NCI-H345 treated with DMSO at 0.1 percent for 48 hours (cell line): ENCODE measurements around the gene MCCC1.
A peak's percentile ranks its signal among the peaks of the same experiment; 100 is the strongest.
"Not testable (repeated sequence)": the region's sequence is repeated elsewhere in the genome, so short reads cannot be mapped to it uniquely, and the experiment has no call there.

Experiments
- DNase-seq: peaks from one replicate; lab custom pipeline; 2025; ENCODE audit not compliant: unreplicated experiment; lab: John Stamatoyannopoulos, UW

The MCCC1 gene

DNA sequence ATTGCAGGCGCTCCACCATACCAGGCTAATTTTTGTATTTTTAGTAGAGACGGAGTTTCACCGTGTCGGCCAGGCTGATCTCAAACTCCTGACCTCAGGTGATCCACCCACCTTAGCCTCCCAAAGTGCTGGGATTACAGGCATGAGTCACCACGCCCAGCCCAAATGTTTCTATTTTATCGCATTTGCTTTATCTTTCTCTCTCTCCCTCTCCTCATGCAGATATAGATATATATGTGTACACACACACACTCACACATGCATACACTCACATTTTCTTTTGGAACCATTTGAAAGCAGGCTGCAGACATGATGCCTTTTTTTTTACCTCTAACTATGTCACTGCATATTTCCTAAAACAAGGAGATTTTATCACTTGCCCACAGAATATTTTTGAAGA is 7.3 kb upstream of the MCCC1 start:
- DNase-seq = no peak

DNA sequence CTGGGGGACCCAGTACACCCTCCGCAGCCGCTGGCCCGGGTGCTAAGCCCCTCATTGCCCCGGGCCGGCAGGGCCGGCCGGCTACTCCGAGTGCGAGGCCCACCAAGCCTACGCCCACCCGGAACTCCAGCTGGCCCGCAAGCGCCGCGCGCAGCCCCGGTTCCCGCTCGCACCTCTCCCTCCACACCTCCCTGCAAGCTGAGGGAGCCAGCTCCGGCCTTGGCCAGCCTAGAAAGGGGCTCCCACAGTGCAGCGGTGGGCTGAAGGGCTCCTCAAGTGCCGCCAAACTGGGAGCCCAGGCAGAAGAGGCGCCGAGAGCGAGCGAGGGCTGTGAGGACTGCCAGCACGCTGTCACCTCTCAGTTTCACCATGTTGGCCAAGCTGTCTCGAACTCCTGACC is 4.7 kb upstream of the MCCC1 start:
- not testable (repeated sequence) for DNase-seq

DNA sequence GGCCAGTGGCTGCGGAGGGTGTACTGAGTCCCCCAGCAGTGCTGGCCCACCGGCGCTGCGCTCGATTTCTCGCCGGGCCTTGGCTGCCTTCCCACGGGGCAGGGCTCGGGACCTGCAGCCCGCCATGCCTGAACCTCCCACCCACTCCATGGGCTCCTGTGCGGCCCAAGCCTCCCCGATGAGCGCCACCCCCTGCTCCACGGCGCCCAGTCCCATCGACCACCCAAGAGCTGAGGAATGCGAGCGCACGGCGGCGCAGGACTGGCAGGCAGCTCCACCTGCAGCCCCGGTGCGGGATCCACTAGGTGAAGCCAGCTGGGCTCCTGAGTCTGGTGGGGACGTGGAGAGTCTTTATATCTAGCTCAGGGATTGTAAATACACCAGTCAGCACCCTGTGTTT is 1.7 kb upstream of the MCCC1 start:
- DNase-seq = not testable (repeated sequence)

DNA sequence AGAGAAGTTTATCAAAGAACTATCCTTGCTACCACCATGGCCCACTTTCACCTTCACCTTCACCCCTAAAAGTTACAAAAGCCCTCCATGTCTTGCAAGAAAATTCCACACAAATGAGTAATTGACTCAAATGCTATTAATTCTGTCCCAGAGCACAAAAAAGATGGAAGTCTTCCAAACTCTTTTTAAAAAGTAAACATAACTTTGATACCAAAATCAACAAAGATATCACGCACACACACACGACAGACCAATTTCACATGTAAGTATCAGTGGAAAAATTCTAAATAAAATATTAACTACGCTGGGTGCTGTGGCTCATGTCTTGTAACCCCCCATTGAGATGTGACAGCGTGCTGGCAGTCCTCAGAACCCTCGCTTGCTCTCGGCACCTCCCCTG is 1.1 kb upstream of the MCCC1 start:
- DNase-seq = no peak

DNA sequence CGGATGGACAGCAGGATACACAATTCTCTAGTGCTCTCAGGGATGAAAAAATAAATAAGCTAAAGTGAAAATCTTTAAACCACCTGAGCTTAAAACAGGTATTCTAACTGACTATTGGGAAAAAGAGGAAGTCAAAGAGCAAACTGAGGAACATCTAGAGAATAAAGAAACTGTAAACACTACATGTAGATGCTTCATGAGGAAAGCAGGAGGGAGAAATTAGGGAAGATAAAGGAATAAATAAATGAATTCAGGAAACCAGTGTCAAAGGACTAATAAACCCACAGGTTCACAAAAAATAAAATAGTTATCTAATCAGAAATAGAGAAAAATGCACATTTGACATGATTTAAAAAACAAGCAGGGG is 525 bp upstream of the MCCC1 start:
- no peak for DNase-seq

DNA sequence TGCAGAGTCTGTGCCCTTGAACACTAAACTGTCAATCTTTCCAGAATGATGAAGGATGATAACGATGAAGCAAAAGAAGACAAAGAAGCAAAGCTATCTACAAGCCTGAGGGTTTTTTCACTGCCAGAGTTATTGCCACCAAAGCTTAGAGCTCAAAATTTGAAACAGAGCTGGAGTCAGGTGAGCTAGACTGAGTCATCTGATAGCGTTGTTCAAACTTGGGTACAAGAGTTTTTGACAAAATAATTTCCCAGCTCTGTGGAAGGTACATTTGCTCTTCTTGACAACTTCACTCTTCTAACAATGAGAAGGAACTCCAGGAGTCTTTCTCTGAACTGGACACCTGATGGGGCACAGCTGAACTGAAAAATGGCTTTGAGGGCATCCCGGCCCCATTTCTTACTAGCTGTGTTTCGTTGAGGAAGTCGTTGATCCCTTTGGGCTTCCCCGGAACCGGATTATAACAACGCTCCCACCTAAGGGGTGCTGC is 715 bp downstream of the MCCC1 start:
- DNase-seq = peak; percentile 17

DNA sequence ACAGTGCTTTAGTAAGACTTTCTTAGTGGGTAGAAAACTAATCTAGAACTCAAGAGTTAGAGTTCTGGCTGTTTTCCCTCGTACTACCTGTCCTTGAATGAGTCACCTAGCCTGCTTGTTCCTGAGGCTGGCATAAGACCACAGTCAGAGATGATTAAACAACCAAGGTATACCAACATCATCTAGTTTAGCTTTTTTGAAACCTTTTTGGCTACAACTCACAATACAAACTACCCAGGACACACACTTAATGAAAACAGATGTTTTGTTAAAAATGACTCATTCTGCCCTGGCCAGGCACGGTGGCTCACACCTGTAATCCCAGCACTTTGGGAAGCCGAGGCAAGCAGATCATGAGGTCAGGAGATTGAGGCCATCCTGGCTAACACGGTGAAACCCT is 4.6 kb downstream of the MCCC1 start:
- DNase-seq = no peak

DNA sequence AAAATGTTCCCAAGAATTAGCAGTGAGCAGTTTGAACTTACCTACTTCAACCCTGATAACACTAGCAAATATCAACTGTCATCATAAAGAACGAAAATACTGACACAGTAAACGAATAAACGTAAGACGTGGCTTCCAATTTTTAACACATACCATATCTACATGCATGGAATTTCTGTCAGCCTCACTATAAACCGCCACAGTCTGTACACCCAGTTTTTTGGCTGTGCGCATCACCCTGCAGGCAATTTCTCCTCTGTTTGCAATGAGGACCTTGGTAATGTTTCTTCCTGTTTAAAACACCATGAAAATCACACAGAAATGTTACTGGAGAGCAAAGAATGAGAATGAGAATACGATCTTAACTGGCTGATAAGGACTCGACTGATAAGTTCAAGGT is 7.0 kb downstream of the MCCC1 start:
- no peak for DNase-seq

DNA sequence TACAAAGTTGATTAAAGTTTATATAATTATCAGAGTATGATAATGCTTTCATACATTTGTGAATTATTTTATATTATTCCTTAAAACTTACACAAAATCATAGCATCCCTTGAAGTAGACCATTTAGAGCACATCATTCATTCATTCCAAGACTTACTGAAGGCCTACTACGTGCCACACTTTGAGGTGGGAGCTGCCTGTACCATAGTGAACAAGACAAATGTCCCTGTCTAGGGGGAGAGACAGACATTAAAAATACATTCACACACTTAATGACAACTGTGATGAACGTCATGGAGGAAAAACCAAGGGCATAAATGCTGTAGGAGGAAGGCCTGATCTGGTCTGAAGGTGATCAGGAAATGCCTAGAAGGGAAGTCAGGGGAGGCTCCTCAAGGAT is 12.1 kb downstream of the MCCC1 start:
- no peak for DNase-seq

DNA sequence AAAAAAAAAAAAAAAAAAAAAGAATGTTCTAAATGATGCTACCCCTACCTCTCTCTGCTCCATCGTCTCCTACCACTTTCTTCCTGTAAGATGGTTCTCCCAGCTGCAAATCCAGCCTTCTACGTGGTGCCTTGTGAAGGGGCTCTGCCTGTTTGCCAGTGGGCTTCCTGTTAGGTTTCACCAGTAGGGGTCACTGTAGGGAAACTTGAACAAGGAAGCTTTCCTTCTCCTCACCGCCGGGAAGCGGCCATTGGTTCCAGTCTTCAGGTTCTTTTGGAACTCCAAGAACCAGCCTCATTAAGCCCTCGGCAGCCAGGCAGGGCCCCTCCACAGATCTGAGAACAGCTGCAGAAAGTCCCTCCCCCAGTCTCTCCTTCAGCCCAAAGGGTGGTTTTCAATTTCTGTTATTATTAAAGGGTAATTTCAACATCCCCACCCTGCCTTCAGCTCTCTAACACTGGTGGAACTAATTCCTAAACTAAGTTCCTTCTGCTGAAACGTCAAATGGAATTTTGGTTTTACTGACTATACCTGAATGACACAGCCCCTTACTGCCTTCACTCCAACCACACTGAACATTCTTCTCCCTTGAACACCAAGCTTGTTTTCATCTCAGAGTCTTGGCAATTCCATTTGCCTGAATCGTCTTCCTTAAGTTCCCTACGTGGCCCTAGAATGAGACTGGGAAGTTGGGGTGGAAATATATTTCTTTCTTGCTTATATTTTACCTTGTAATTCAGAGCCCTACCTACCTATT is 13.5 kb downstream of the MCCC1 start:
- peak; percentile 1 for DNase-seq

DNA sequence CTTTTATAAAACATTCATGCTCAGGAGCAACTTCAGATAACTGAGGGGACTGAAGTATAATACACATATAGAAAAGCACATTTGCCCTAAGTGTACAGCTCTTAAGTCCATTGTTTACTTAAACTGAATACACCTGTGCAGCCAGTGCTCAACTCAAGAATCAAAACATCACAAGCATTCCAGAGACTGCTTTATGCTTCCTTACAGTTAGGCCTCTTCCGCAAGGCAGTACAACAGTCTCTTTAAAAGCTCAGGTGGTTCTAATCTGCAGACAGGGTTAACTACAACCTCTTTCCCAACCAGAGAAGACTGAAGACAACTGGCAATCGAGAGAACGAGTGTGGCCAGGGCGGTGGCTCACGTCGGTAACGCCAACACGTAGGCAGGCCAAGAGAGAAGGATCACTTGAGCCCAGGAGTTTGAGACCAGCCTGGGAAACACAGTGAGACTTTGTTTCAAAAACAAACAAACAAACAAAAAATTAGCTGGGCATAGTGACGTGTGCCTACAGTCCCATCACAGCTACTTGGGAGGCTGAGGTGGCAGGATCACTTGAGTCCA is 16.9 kb downstream of the MCCC1 start:
- DNase-seq = no peak

DNA sequence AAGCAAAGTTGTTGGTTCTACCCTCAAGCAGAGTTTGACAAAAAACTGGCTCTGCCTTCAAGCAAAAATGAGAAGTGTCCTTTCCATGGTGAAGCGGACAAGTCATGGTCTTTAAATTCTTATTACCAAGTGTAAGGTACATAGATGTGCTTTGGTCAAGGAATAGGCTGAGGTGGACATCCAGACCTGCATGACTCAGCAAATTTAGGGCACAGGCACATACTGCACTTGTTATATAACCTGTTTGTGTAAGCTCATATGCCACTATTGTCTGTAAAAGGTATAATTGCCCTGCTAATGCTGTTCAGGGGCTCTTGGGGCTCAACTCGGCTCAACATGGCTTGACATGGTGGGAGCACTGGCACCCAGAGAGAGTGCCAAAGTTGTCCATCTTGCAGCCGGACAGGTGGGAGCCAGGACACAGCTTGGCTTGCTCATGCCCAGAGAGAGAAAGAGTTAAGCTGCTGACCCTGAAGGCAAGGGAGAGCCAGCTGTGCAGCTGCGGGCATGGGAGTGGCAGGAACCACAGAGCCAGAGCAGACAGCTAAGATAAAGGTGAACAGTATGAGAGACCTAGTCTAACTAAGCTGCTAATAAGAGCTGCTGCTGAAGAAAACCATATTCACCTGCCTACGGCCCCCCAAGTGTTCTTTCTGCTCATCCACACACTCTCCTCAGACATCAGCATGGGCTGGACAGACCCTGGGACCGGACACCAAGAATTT is 17.7 kb downstream of the MCCC1 start:
- DNase-seq = no peak

DNA sequence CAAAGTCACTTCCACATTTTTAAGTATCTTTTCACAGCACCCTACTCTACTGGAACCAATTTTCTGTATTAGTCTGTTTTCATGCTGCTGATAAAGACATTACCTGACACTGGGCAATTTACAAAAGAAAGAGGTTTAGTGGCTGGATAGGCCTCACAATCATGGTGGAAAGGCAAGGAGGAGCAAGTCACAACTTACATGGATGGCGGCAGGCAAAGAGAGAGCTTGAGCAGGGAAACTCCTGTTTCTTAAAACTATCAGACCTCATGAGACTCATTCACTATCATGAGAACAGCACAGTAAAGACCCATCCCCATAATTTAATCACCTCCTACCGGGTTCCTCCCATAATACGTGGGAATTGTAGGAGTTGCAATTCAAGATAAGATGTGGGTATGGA is 18.7 kb downstream of the MCCC1 start:
- no peak for DNase-seq

DNA sequence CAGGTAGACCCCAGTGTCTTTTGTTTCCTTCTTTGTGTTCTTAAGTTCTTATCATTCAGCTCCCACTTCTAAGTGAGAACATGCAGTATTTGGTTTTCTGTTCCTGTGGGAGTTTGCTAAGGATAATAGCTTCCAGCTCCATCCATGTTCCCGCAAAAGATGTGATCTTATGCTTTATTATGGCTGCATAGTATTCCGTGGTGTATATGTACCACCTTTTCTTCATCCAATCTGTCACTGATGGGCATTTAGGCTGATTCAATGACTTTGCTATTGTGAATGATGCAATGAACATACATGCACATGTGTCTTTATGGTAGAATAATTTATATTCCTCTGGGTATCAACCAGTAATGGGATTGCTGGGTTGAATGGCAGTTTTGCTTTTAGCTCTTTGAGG is 24.4 kb downstream of the MCCC1 start:
- DNase-seq = no peak

DNA sequence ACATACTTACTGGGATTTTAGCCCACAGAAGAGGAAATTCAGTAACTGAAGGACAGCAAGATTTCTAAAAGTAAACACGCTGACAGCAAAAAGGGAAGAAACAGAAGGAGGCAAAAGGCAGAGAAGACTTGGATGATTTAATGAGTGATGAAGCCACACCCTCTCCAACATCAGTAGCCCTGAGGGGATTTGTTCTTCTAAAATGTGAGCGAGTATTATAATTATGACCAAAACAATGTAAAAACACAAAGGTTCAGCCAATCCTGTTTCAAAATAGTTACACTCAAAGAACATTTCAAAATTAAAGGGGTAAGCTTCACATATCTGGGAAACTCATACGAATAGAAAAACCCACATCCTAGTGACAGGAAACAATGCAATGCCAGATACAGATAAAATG is 25.0 kb downstream of the MCCC1 start:
- DNase-seq = no peak

DNA sequence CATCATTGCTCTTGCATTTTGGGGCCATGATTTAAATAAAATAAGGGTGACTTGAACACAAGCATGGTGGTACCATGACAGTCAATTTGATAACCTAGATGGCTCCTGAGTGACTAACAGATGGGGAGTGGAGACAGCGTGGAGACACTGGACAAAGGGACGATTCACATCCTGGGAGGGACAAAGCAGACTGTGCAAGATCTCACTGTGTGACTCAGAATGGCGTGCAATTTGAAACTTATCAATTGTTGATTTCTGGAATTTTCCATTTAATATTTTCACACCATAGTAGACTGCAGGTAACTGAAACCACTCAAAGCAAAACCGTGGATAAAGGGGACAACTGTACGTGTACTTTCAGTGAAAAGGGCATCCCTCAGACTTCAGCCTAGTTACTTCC is 25.5 kb downstream of the MCCC1 start:
- no peak for DNase-seq

DNA sequence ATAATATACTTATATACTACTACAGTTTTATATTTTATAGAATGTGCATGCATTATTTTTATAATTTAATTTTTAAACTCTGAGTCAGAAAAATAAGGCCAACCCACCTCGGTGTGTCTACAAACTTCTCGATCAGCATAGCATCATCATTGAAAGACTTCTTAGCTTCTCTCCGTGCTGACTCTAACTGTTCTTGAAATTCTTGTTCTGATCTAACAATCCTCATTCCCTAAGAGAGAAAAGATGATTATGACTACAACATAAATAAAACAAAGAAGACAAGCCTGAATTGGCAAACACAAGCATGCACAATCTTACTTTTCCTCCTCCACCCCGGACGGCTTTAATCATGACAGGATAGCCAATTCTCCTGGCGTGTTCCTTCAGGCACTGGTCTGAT is 28.4 kb downstream of the MCCC1 start:
- DNase-seq = no peak

DNA sequence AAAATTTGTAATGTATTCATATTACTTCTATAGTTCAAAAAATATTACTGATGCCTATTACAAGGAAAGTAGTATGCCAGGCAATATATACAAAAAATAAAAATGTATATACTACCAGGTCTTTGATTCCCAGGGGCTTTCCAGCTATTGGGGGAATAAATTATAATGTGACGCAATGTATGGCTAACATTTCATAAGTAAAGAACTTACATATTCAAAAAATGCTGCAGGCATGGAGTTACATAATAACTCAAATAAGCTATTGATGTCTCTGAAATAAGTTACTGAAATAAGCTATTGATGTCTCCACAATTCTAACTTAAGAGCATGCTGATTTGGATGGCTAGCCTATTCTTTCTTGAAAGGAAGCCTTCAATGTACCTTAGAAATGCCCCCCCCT is 30.2 kb downstream of the MCCC1 start:
- no peak for DNase-seq

DNA sequence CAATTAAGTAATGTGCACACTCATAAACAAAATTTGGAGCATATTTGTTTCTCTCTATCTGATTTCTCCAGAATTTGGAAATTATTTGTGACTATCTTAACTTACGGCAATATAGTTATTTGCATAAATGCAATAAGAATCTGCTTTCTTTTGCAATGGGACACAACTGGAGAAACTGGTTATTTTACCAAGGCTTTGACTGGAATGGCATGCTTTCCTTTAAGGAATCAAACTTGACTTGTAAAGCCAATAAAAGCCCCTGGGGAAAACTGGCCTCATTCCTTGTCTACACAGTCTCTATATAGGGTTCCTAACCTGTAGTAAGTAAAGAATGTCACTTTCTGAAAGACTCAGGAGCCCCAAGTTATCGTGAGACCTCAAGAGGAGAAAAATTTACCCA is 32.4 kb downstream of the MCCC1 start:
- DNase-seq = not testable (repeated sequence)

DNA sequence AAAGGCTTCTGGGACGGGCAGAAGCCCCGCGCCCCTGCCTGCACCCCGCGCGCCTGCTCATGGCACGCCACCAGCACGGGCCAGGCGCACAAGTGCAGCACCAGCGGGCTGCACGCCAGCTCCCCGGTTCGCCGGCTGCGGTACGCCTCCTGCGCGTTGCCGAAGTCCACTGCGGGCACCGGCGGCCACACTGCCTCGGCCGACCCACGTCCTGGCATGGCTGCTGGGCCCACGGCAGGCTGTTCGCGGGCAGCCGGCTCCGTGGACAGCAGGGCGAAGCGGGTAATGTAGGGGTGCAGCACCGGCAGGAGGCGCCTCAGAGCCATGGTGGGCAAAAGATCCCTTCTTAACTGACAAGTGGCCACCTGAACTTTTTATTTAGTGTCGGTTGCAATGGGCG is 34.8 kb downstream of the MCCC1 start:
- no peak for DNase-seq

DNA sequence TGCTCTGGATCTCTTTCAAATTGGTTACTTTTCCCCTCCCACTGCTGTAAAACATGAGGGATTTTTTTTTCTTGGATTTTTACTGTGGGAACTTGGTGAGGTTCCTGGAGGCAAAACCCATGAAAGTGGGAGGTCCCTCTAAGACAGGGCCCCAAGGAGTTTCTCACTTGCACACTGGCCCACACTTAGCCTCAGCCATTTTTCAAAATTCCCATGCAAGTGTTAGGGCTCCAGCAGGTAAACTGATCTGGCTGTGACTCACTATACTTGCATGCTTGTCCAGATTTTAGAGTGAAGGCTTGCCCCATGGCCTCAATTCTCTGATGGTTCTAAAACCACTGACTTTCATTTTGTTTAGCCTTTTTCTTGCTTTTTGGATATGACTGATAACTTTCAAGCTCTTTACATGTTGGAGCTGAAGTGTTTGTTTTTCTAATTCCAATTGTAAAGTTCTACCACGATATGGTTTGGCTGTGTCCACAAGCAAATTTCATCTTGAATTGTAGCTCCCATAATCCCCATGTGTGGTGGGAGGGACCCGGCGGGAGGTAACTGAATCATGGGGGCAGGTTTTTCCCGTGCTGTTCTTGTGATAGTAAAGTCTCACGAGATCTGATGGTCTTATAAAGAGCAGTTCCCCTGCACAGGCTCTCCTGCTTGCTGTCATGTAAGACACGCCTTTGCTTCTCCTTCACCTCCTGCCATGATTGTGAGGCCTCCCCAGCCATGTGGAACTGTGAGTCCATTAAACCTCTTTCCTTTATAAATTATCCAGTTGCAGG is 37.7 kb downstream of the MCCC1 start:
- DNase-seq = no peak

DNA sequence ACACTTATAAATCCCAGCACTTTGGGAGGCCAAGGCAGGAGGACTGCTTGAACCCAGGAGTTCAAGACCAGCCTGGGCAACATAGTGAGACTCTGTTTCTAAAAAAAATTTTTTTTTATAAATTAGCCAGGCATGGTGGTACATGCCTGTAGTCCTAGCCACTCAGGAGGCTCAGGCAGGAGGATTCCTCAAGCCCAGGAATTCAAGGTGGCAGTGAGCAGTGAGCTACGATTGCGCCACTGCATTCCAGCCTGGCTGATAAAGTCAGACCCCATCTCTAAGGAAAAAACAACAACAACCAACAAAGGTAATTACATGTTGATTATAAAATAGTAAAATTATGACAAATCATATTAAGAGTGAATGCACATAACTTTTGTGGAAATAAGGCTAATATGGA is 40.9 kb downstream of the MCCC1 start:
- no peak for DNase-seq
